Smooth muscle cell (in vitro differentiated cells): ENCODE results near the gene CCDC149. TPM values are rescaled to one million over a fixed set of nuclear protein-coding genes. Genes with fewer than 3 reads are reported as not detected.

Source experiments
- DNase-seq: peaks from one replicate; lab custom pipeline; 2025; ENCODE audit not compliant: unreplicated experiment; lab: John Stamatoyannopoulos, UW
- H2AFZ ChIP-seq: fragments of 200-600 bp; sonication (generic); 2 replicates; pipeline ENCODE4 v1.6.0; 2016; ENCODE audit warnings: antibody characterized with exemption, low read depth, mild to moderate bottlenecking
- H3F3A ChIP-seq: fragments of 200-600 bp; sonication (generic); 2 replicates; pipeline ENCODE4 v1.6.0; 2017; ENCODE audit warnings: antibody characterized with exemption, low read depth
- H3K27ac ChIP-seq: fragments of 200-600 bp; sonication (generic); 2 replicates; pipeline ENCODE4 v1.5.1; 2016; ENCODE audit warnings: low read depth, mild to moderate bottlenecking
- H3K27me3 ChIP-seq: fragments of 200-600 bp; sonication (generic); 2 replicates; pipeline ENCODE4 v1.6.1; 2016; ENCODE audit warnings: low read depth, mild to moderate bottlenecking
- H3K36me3 ChIP-seq: fragments of 200-600 bp; sonication (generic); 2 replicates; pipeline ENCODE4 v1.5.1; 2016; ENCODE audit warnings: low read depth
- H3K4me1 ChIP-seq: fragments of 200-600 bp; sonication (generic); 2 replicates; pipeline ENCODE4 v1.5.1; 2016; ENCODE audit warnings: low read depth
- H3K4me2 ChIP-seq: fragments of 200-600 bp; sonication (generic); 2 replicates; pipeline ENCODE4 v1.6.0; 2016; ENCODE audit warnings: mild to moderate bottlenecking
- H3K4me3 ChIP-seq: fragments of 200-600 bp; sonication (generic); 2 replicates; pipeline ENCODE4 v1.5.1; 2016; ENCODE audit warnings: mild to moderate bottlenecking
- H3K79me2 ChIP-seq: fragments of 200-600 bp; sonication (generic); 2 replicates; pipeline ENCODE4 v1.6.0; 2016; ENCODE audit warnings: low read depth, mild to moderate bottlenecking
- H3K9ac ChIP-seq: fragments of 200-600 bp; sonication (generic); 2 replicates; pipeline ENCODE4 v1.6.0; 2016; ENCODE audit warnings: low read depth
- H3K9me3 ChIP-seq: fragments of 200-600 bp; sonication (generic); replicated peaks from 2 replicates; pipeline ENCODE4 v1.5.1; 2016; ENCODE audit warnings: low read depth
- H4K20me1 ChIP-seq: fragments of 200-600 bp; sonication (generic); 2 replicates; pipeline ENCODE4 v1.6.0; 2016; ENCODE audit warnings: low read depth
- CTCF ChIP-seq: fragments of 200-600 bp; sonication (generic); IDR thresholded peaks from 2 replicates; pipeline ENCODE4 v1.5.1; 2017; ENCODE audit warnings: borderline replicate concordance, mild to moderate bottlenecking, antibody characterized with exemption; ENCODE audit not compliant: insufficient read depth, poor library complexity, severe bottlenecking
- WGBS: methylation state at CpG from one replicate; pipeline ENCODE4 v1.1.7; 2016; ENCODE audit warnings: low lambda C conversion rate; 5-methylcytosine and 5-hydroxymethylcytosine counted together
- polyA plus RNA-seq: library from polyadenylated mRNA; unstranded; fragments of >200 nt; fragmentation: Nextera tagmentation; extraction: Ambion mirVana; gene quantifications from 2 replicates; pipeline ENCODE4 v1.2.1, GENCODE V29; 2016
- total RNA-seq: library from RNA; depleted of rRNA; stranded (reverse); fragments of >200 nt; gene quantifications from 2 replicates; pipeline ENCODE4 v1.2.3, GENCODE V29; 2014

Gene CCDC149
- total and polyA plus RNA-seq, 2 experiments from 2014 or later, result 5.5 to 10.7 TPM

GRCh38 chr4:24887881-24888430 is 24.9 kb downstream of the CCDC149 start:
- no peak for DNase-seq
- Histone ChIP-seq H3F3A (no peaks in the 10 kb centered on the region), H3K27me3 (no peaks in the 10 kb centered on the region), H3K79me2 (no peaks in the 10 kb centered on the region), H3K9me3 (no peaks in the 10 kb centered on the region), H3K36me3 (no peaks in the 10 kb centered on the region), H3K9ac (no peak overlapping the region), H4K20me1 (no peaks in the 10 kb centered on the region), H3K4me1 (peaks cover 6% of the 10 kb centered on the region), H3K4me3 (no peak overlapping the region), H3K4me2 (no peak overlapping the region), H3K27ac (no peak overlapping the region), H2AFZ (no peak overlapping the region)
- 92% methylated on average over 3 of the region's 3 CpGs for WGBS
- no peak for TF ChIP-seq CTCF

- Histone ChIP-seq H3K4me2 (no peak overlapping the region), H3K27me3 (no peaks in the 10 kb centered on the region), H3K4me1 (peaks cover 13% of the 10 kb centered on the region), H3K9me3 (no peaks in the 10 kb centered on the region), H3K9ac (no peak overlapping the region), H3K79me2 (no peaks in the 10 kb centered on the region), H3K27ac (no peak overlapping the region), H3K36me3 (no peaks in the 10 kb centered on the region), H2AFZ (no peak overlapping the region), H4K20me1 (no peaks in the 10 kb centered on the region), H3K4me3 (no peak overlapping the region), H3F3A (no peaks in the 10 kb centered on the region)
- WGBS, result 90% methylated on average over 3 of the region's 3 CpGs
- DNase-seq, result no peak
- TF ChIP-seq CTCF, result no peak
Observed at GRCh38 chr4:24886596-24886995, 26.2 kb downstream of the CCDC149 start.

- no peaks in the 10 kb centered on the region for H4K20me1 ChIP-seq
- no peak for TF ChIP-seq CTCF
- DNase-seq, result no peak
Observed at GRCh38 chr4:24885342-24885741, 27.5 kb downstream of the CCDC149 start.

GRCh38 chr4:24884902-24885301 is 27.9 kb downstream of the CCDC149 start:
- 93% methylated on average over 8 of the region's 8 CpGs for WGBS
- no peak for TF ChIP-seq CTCF
- no peak overlapping the region for H3K9ac ChIP-seq
- no peaks in the 10 kb centered on the region for H3K79me2 ChIP-seq
- H3K27ac ChIP-seq, result no peak overlapping the region
- H3K4me3 ChIP-seq, result no peak overlapping the region
- no peaks in the 10 kb centered on the region for H3K27me3 ChIP-seq
- peaks cover 13% of the 10 kb centered on the region for H3K4me1 ChIP-seq
- H4K20me1 ChIP-seq, result no peaks in the 10 kb centered on the region
- H3K4me2 ChIP-seq, result no peak overlapping the region
- no peaks in the 10 kb centered on the region for H3K36me3 ChIP-seq
- no peak for DNase-seq
- no peaks in the 10 kb centered on the region for H3K9me3 ChIP-seq
- no peaks in the 10 kb centered on the region for H3F3A ChIP-seq
- no peak overlapping the region for H2AFZ ChIP-seq

More at GRCh38 chr4:24885342-24885741, 27.5 kb downstream of the CCDC149 start:
- no peaks in the 10 kb centered on the region for H3F3A ChIP-seq
- H3K4me3 ChIP-seq, result no peak overlapping the region
- no peak overlapping the region for H3K27ac ChIP-seq
- H3K36me3 ChIP-seq, result no peaks in the 10 kb centered on the region
- no peak overlapping the region for H3K9ac ChIP-seq
- H2AFZ ChIP-seq, result no peak overlapping the region
- H3K4me1 ChIP-seq, result peaks cover 13% of the 10 kb centered on the region
- H3K4me2 ChIP-seq, result no peak overlapping the region
- no peaks in the 10 kb centered on the region for H3K79me2 ChIP-seq
- no peaks in the 10 kb centered on the region for H3K9me3 ChIP-seq
- H3K27me3 ChIP-seq, result no peaks in the 10 kb centered on the region
- WGBS, result 82% methylated on average over 8 of the region's 8 CpGs
